RWPE1 (cell line): ENCODE data around the gene CROT.
A peak's percentile ranks its signal among the peaks of the same experiment; 100 is the strongest.

Source experiments
- CTCF ChIA-PET: fragments of 350-600 bp; sonication (Branson Sonifier 250); formaldehyde crosslinking; extraction: SDS; loops from one replicate; lab custom pipeline; 2021; lab: Yijun Ruan, JAX
- POLR2A ChIA-PET: fragments of 400-600 bp; formaldehyde crosslinking; extraction: SDS; loops from one replicate; lab custom pipeline; 2020; ENCODE audit warnings: antibody characterized with exemption; ENCODE audit not compliant: low non-redundant PET; lab: Yijun Ruan, JAX
- DNase-seq: peaks from one replicate; pipeline ENCODE4 v3.0.0; 2012; ENCODE audit warnings: low spot score
- H3K27ac ChIP-seq: fragments of 450-650 bp; 2 replicates; pipeline ENCODE4 v1.5.1; 2017
- TF ChIP-seq, protein P1 (sequence below): fragments of 450-650 bp; conservative IDR thresholded peaks from 2 replicates; pipeline ENCODE4 v1.5.1; 2017; ENCODE audit warnings: low read depth, mild to moderate bottlenecking

The CROT gene

DNA sequence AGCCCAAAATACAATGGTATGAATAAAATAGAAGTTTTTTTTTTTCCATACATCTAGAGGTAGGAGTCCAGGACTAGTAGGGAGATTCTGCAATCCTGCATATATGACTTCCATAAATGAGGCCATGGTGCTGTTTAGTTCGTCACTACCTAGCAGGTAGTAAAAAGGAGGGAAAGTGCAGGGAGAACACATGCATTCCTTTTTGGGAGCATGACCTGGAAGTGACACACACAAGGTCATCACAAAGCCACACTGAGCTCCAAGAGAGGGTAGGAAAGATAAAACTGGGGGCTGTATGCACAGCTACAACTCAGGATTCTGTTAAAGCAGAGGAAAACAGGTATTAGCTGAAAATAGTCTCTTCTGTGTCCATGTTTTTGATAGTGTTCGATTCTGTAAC is 2.2 kb downstream of the CROT start:
- TF ChIP-seq, protein P1, sequence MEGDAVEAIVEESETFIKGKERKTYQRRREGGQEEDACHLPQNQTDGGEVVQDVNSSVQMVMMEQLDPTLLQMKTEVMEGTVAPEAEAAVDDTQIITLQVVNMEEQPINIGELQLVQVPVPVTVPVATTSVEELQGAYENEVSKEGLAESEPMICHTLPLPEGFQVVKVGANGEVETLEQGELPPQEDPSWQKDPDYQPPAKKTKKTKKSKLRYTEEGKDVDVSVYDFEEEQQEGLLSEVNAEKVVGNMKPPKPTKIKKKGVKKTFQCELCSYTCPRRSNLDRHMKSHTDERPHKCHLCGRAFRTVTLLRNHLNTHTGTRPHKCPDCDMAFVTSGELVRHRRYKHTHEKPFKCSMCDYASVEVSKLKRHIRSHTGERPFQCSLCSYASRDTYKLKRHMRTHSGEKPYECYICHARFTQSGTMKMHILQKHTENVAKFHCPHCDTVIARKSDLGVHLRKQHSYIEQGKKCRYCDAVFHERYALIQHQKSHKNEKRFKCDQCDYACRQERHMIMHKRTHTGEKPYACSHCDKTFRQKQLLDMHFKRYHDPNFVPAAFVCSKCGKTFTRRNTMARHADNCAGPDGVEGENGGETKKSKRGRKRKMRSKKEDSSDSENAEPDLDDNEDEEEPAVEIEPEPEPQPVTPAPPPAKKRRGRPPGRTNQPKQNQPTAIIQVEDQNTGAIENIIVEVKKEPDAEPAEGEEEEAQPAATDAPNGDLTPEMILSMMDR = no peak
- no peak overlapping the region for H3K27ac ChIP-seq
- DNase-seq = no peak
- ChIA-PET CTCF (interaction anchor here (0.7 kb wide), 1 partner anchor 29 kb away, joined by 9 read pairs; no protein-coding TSS in a partner anchor), POLR2A (no interaction called here)

DNA sequence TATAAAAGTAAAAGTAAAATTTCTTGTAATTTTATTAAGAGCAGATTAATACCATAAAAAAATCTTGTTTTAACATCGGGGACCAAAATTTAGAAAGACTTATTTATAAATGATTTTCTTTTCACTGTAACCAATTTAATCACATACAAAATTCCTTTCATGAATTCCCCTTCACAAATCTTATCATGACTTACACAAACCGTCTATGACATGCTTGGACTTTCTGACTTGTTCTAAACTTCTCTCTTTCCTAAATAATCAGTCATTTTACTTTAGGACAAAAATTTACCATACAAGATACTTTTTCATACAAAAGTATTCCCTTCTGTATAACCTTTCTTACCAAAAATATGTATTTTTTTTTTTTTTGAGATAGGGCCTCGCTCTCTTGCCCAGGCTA is 9.3 kb downstream of the CROT start:
- ChIA-PET CTCF (no interaction called here), POLR2A (no interaction called here)
- no peak overlapping the region for H3K27ac ChIP-seq
- TF ChIP-seq, protein P1 = no peak
- no peak for DNase-seq

DNA sequence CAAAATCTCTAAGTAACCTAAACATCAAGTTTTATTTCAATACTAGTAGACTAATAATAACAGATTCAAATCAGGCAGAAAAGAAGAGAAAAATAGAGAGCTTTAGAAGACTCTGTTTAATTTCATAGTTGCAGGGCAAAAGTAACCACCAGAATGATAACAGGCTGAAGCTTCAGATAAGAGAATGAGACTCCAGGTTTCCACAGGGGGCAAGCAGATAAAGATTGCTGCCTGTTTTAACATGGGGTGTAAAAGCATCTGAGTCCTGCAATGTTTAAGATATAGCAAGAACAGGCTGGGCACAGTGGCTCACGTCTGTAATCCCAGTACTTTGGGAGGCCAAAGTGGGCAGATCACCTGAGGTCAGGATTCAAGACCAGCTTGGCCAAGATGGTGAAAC is 11.0 kb downstream of the CROT start:
- H3K27ac ChIP-seq = no peak overlapping the region
- no peak for DNase-seq
- POLR2A ChIA-PET = no interaction called here
- TF ChIP-seq, protein P1 = no peak
- CTCF ChIA-PET = no interaction called here

DNA sequence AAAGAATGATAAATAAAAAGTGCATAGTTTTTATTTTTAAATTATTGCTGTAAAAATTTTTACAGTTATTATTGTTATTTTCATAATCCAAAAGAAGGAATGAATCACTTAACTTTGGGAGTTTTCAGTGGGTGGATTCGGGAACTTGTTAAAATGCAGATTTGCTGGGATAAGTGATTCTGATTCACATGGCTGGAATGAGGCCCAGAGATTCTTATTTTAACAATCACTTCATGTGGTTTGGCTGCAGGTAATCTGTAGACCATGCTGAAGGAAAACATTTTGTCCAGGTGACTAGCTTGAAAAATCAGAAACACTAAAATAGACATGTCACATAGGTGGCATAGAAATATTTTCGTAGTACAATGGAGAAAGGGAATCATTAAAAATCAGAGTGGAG is 13.9 kb downstream of the CROT start:
- CTCF ChIA-PET = interaction anchor here (0.7 kb wide), 2 partner anchors 523 to 1411 kb away, joined by 3 read pairs; no protein-coding TSS in a partner anchor
- H3K27ac ChIP-seq = no peak overlapping the region
- POLR2A ChIA-PET = no interaction called here
- peak; percentile 76 for DNase-seq
- TF ChIP-seq, protein P1 = no peak

DNA sequence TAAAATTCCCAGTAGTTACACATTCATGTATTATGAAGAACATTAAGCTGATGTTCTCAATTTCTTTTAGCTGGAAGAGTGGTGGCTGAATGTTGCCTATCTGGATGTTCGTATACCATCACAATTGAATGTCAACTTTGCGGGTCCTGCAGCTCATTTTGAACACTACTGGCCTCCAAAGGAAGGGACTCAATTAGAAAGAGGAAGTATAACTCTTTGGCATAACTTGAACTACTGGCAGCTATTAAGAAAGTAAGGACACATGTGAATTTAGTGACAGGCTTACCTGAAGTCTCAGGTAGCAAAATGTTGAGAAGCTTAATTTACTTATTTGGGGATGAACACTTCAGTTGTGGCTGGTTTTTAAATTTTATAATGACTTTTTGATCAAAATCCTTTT is 15.9 kb downstream of the CROT start:
- POLR2A ChIA-PET = no interaction called here
- DNase-seq = no peak
- TF ChIP-seq, protein P1 = no peak
- H3K27ac ChIP-seq = no peak overlapping the region
- CTCF ChIA-PET = no interaction called here

DNA sequence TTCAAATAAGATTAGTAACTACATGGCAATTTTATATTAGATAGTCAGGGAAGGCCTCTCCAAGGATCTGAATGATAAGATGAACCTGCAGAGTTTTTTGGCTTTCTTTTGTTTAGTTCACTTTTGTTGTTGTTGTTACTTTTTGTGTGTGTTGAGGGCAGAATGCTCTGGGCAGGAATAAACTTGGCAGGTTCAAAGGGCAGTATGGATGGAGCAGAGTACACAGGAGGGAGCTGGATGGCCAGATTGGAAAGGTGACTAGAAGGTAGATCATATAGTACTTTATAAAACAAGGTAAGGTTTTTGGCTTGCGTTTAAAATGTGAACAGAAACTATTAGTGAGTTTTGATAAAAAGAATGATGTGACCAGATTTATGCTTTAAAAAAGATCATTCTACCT is 17.9 kb downstream of the CROT start:
- H3K27ac ChIP-seq = no peak overlapping the region
- CTCF ChIA-PET = no interaction called here
- DNase-seq = no peak
- POLR2A ChIA-PET = interaction anchor here (0.6 kb wide), 1 partner anchor 18 kb away, joined by 3 read pairs; the partner anchor contains the start of gene CROT
- TF ChIP-seq, protein P1 = no peak
